NCI-H460 (cell line): Measurements from ENCODE around the gene DNMT1. TPM values are rescaled to one million over a fixed set of nuclear protein-coding genes. Genes with fewer than 3 reads are reported as not detected.

Source experiments
- DNase-seq: peaks from one replicate; pipeline ENCODE4 v3.0.0-alpha.2; 2016; ENCODE audit warnings: low read depth; ENCODE audit errors: extremely low read depth
- total RNA-seq: library from RNA; depleted of rRNA; stranded (reverse); fragments of >200 nt; shearing (Covaris generic); gene quantifications from 2 replicates; pipeline ENCODE4 v1.2.3, GENCODE V29; 2014

DNMT1 gene
- total RNA-seq, 1 experiment from 2014 or later: 49.9 TPM

DNA sequence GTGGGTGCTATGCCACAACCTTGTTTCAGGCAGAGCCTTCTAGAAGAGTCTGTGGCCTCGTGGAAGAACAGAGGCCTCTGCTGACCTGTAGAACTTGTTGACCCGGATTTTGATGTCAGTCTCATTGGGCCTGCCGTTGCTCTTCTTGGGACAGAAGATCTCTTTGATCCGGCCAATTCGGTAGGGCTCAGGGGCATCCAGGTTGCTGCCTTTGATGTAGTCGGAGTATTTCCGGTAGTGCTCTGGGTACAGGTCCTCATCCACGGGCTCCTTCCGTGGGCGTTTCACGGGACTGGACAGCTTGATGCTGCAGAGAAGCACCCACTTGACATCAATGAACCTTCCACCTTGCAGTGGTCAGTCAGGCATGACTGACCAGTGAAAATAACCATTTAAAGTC, 51.1 kb downstream of the DNMT1 start:
- no peak for DNase-seq

- no peak for DNase-seq
Observed at GRCh38 chr19:10142701-10143375, 51.9 kb downstream of the DNMT1 start.

DNA sequence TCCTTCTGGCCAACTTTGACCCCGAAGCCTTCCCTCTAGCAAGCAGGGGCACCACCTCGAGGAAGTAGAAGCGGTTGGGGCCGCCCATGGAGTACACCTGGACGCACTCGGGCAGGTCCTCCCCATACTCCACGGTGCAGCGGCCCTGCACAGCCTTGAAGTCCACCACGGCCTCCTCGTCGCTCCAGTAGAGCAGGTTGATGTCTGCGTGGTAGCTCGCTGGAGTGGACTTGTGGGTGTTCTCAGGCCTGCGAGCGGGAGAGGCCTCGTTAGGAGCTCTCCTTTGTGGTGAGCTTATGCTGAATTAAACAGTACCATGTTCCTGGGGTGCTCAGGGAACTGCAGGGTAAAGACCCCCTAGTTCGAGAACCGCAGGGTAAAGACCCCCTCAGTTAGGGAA, 52.8 kb downstream of the DNMT1 start:
- DNase-seq: no peak

GRCh38 chr19:10141479-10141878, 53.3 kb downstream of the DNMT1 start:
- DNase-seq: no peak

DNA sequence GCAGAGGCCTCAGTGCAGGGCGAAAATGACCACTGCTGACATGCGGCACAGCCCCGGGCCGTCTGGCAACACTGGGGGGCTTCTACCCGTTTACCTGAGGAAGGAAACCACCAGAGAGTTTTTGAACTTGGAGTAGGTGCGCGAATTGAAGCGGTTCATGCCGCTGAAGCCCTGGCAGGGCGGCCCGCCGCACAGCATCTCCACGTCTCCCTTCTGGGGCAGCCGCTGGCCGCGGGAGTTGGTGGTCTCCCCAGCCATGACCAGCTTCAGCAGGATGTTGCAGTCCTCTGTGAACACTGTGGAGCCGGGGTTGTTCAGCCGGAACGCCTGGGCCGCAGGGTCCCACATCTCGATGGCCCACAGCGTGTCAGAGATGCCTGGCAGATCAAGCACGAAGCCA, 54.8 kb downstream of the DNMT1 start:
- DNase-seq: no peak

DNA sequence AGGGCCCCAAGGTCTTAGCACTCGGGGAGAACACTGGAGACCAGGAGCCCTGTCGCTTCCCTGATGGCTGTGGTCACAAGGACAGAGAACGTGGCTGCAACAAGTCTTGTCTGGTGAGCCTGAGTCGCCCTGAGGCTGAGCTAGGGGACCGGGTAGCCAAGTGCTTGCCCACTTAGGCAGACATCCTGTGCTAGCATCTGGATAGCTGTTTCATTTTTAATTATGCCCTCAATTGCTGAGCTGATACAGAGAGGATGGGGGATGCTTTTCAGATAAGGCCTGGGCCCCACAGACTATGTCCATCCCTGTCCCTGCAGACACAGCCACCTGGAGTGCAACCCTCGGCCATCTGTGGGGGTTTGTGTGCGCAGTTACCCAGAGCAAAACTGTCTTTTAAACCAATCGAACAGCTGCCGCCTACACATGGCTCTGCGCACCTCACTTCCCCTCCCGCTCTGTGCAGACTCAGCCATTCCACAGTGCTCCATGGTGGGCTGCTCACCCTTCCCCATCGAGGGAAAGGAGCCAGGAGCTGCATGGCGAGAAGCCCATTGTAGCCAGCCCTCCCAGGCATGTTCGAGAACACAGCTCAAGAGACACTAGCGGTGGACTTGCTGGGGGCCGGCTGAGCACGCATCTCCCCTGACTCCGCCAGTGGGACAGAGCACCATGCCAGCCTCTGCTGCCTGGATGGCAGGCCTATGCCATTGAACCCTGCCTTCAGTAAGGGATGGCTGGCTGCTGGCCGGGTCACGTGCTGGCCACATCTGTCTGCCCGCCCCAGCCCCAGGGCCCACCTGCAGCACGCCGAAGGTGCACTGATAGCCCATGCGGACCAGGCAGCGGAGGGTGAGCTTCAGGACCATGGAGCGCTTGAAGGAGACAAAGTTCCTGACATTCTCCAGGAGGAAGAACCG, 55.6 kb downstream of the DNMT1 start:
- no peak for DNase-seq

DNA sequence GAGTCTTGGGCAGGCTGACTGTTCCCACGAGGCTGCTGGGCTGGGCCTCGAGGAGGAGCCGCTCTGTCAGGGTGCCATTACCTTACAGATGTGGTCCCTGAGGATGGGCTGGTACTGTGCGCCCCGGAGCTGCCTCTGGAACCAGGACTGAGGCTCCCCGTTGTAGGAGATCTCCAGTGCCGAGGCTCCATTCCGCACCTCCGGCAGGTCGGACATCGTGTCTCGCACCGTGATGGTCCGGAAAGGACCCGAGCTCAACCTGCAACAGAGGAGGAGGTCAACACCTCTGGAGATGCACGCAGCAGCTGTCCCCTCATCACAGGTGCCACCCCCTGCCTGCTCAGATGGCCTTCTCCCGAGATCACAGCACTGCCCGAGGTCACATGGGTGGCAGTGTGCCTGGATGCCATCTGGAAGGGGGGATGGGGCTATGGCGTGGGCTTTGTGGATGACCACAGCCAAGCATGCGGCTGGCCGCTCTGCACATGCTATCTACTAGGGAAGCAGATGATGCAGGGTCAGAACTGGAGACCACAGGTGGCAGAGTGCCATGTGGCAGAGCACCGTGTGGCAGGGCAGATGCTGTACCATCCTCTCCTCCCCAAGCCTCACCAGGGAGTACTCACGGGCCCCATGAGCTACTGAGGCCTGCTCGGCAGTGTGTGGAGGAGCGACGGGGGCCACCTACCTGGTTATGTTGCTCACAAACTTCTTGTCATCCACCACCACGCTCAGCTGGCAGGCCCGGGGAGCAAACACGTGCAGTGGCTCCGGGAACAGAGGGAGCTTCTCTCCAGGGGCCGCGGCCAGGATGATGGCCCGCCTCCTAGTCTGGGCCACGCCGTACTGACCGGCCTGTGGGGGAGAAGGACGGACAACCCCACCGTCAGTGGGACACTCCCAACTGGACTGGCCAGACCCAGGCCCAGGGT, 56.7 kb downstream of the DNMT1 start:
- DNase-seq: no peak

DNA sequence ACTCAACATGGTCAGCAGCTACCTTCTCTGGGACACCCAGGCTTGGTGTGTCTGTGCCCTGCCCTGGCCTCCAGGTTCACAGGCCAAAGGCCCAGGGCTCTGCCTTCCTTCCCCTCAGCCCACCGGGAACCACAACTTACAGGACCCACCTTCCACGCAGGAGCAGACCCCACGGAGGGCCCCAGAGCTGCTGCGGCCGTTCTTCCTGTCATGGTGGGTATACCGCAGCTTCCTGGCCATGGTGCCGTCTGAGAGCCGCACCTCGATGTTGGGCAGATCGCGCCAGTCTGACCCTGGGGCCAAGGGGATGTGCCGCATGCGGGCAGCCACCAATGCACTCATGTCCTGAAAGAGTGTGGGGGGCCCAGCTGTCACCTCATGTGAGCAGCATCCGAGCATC, 57.8 kb downstream of the DNMT1 start:
- no peak for DNase-seq

DNA sequence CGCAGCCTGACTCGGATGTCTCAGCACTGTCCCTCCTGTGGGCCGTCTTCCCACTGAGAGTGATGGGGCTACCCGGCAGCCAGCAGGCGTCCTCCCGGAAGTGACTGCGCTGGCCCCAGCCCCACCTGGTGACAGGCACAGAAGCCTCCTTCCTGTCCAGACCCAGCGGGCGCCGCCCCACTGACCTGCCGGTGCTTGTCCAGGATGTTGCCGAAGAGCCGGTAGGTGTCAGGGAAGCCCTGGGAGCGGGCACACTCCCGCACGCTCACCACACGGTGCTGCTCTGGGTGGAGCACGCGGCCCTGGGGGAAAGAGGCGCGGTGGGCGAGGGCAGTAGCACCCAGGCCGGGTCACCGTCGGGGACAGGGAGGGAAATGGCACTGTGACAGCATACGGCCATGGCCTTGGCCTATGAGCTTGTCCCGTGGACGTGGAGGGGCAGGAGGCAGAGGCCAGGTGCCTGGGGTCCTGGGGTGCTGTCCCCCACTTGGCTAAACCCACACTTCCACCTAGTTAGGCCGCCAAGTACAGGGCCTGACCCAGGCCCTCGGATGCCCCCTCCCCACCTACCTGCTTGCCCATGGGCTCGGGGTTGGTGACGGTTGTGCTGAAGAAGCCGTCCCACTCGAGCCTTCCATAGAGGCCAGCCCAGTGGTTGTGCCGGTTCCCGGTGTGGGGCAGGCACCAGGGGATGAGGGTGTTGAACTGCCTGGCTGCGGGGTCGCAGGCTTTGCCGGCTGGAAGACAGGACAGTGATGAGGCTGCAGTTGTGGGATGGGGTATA, 59.0 kb downstream of the DNMT1 start:
- DNase-seq: no peak

GRCh38 chr19:10134040-10134439, 60.7 kb downstream of the DNMT1 start:
- no peak for DNase-seq

GRCh38 chr19:10133596-10133995, 61.2 kb downstream of the DNMT1 start:
- no peak for DNase-seq

- DNase-seq: no peak
Observed at GRCh38 chr19:10132905-10133304, 61.8 kb downstream of the DNMT1 start.

- no peak for DNase-seq
Observed at GRCh38 chr19:10126213-10126639, 68.5 kb downstream of the DNMT1 start.

DNA sequence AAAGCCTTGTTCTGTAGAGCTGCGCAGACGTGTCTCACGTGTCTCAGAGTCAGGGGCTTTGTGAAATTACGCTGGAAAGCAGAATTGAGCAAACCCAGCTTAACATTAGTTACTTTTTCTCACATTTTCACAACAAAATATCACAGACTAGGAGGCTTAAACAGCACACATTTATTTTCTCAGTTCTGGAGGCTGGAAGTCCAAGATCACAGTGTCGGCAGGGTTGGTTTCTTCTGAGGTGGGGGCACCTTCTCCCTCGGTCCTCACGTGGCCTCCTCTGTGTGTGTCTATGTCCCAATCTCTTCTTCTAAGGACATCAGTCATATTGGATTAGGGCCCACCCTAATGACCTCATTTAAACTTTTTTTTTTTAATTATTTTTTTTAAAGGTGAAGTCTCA, 70.3 kb downstream of the DNMT1 start:
- no peak for DNase-seq

DNA sequence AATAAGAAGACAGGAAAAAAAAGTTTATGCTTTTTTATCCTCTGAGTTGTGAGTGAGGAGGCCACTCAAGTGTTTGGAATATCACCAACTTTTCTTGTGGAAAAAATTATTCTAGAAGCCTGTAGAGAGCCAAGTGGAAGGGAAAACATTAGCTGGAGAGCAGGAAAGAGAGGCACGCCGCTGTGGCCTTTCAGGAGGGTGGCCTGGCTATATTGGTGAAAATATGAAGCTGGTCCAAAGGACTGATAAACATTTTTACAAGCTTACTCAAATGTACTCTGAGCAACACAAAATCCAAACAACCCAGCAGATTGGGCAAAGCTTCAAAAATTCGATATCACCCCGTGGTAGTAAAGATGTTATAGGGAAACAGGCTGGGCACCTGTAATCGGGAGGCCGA, 72.7 kb downstream of the DNMT1 start:
- DNase-seq: no peak

GRCh38 chr19:10120538-10121189, 74.1 kb downstream of the DNMT1 start:
- DNase-seq: no peak

DNA sequence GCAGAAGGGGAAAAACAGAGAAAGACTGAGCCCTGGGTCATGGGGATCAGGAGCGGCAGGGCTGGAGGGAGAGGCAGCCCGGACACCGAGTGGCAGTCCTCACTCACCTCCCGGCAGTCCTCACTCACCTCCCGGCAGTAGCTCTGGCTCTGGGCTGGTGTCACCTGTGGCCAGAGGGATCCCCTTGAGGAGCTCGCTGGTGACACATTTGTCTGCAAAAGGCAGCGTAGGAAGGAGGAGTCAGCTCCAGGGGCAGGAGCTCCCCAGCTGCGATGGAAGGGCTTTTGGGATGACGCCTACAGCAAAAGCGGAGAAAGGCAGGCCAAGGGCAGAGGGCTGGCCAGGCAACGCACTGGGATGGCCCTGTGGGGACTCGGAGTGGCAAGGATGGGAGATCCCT, 75.8 kb downstream of the DNMT1 start:
- no peak for DNase-seq

DNA sequence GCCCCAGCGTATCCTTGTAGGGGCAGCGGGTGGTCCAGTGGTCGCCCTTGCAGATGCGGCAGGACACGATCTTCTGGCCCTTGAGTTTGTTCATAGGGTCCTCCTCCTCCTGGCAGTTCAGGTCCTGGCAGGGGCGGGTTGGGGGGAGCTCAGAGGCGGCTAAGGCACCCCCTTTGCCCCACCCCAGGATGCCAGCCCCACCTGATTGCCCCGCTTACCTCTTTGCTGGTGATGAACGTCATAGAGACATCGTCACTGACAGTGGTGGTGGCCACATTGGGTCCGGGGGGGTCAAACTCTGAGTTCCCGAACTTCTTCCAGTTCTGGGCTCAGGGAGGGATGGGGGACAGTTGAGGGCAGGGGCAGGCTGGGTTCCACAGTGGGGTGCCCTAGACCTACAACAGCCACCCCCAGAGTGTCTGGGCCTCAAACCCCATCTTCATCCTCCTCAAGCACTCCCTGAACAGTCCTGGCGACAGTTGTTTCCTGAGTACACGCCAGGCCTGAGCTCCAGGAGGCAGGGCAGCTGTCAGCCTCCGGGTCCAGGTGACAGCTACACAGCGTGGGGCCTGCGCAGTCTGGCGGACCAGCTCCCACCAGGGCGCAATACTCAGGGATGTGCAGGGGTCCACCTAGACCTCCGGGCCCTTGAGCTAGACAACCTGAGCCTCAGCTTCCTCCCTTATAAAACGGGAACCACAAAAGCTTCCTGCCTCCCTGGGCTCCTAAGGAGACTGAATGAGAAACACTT, 77.7 kb downstream of the DNMT1 start:
- no peak for DNase-seq
